Left ventricle myocardium superior (tissue), 1 donor: ENCODE data around the gene RRP1B. TPM values are rescaled to one million over a fixed set of nuclear protein-coding genes. Genes with fewer than 3 reads are reported as not detected.
"Not testable (repeated sequence)": the region's sequence is repeated elsewhere in the genome, so short reads cannot be mapped to it uniquely, and the experiment has no call there.

ENCODE experiments used
- ATAC-seq: fragments of 200-7000 bp; cut with Tn5 transposase; one replicate; pipeline ENCODE4 v1.9.1; 2020; ENCODE audit warnings: mild to moderate bottlenecking, moderate library complexity
- DNase-seq: peaks from one replicate; pipeline ENCODE4 v3.0.0-alpha.2; 2020
- intact Hi-C: fragments of 100-400 bp; cut with micrococcal nuclease; formaldehyde crosslinking; loops from one replicate; pipeline ENCODE4 v1.11.0; 2022
- total RNA-seq: library from RNA; stranded (reverse); fragmentation: NEBNext Ultra II Directional; extraction: Animal tissue kit (Norgen Biotek cat#: 25700); gene quantifications from one replicate; pipeline ENCODE4 v1.2.1, GENCODE V29; 2021
- donor health status: DM: no; HTN: yes; CAD: no; lungs with severe emphysema.

Gene RRP1B
- total RNA-seq, 1 donor from 2014 or later, result 9.9 TPM

DNA sequence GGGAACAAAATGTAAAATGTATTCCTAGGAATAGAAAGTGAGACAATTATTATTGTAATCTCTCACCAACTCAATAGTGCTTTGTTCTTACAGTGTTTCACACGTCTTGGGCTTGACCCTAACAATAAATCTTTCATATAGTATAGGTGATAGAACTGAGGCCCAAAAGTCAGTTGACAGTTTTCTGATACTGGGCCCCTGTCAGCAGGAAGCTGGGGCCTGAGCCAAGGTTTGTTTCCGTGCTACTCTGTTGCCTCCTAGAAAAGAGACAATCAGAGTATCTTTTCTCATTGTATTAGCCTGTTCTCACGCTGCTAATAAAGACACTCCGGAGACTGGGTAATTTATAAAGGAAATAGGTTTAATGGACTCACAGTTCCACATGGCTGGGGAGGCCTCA is 5.0 kb downstream of the RRP1B start:
- no peak for ATAC-seq
- intact Hi-C loops, result no loop called here
- no peak for DNase-seq

DNA sequence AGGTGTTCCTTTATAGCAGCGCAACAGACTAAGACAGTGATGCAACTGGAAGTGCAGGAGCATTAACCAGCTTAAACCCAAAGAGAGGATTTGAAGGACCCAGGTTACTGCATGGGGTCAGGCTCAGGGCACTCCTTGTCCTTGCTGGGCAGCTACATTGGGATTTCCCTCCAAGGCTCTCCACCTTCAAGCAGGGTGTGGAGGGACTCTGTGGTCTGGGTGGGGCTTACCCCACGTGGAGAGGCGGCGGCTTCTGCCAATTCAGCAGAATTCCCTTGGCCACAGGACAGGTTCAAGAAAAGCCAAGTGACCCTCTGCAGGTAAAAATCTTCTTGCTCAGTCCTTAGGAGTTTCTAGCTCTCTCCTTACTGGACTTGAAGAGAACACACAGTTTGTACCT is 6.5 kb downstream of the RRP1B start:
- DNase-seq (no peak), ATAC-seq (no peak)
- intact Hi-C loops, result no loop called here

DNA sequence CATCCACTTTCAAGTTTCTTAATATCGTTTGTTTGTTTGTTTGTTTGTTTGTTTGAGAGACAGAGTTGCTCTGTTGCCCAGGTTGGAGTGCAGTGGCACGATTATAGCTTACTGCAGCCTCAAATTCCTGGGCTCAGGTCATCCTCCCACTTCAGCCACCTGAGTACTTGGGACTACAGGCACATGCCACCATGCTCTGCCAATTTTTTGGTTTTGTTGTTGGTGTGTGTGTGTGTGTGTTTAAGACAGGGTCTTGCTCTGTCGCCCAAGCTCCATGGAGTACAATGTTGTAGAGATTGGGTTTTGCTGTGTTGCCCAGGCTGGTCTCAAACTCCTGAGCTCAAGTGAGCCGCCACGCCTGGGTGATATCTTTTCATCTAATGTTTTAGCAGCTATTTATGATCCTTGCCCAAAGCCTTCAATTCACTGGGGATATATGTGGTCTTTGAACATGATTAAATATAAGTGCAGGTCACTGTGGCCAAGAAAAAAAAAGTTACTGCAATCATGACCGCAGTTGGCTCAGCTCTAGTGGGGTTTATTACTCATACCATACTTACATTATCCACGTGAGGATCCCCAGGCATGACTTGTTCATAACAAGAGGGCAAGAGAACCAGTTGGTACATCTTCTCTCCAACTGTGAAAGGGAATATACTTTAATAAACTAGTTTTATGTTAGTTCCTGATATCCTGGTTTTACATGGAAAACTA is 8.0 kb downstream of the RRP1B start:
- ATAC-seq, result no peak
- no peak for DNase-seq
- intact Hi-C loops, result no loop called here

GRCh38 chr21:43669828-43670605 is 10.7 kb downstream of the RRP1B start:
- DNase-seq, result no peak
- intact Hi-C loops, result no loop called here
- no peak for ATAC-seq

- no peak for DNase-seq
- intact Hi-C loops, result no loop called here
Observed at GRCh38 chr21:43675871-43676270, 16.5 kb downstream of the RRP1B start.

DNA sequence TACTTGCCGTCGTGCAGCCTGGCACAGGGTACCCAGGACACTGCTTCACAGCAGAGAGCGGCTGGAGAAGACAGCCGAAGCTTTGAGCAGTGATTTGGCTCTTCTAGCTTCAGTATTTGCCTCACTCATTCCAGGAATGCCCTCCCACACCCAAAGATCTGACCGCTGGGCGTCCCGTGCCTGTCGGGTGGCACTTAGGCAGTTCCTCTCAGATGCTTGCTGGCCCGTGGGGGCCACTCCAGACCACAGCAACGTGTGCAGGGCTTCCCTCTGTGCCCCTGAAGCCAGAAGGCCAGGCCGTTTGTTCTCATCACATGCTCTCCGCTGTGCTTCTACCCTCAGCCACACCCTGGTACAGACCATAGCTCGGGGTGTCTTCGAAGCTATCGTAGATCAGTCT is 17.0 kb downstream of the RRP1B start:
- intact Hi-C loops, result no loop called here
- DNase-seq (no peak), ATAC-seq (no peak)

More at GRCh38 chr21:43675871-43676270, 16.5 kb downstream of the RRP1B start:
- ATAC-seq, result no peak

DNA sequence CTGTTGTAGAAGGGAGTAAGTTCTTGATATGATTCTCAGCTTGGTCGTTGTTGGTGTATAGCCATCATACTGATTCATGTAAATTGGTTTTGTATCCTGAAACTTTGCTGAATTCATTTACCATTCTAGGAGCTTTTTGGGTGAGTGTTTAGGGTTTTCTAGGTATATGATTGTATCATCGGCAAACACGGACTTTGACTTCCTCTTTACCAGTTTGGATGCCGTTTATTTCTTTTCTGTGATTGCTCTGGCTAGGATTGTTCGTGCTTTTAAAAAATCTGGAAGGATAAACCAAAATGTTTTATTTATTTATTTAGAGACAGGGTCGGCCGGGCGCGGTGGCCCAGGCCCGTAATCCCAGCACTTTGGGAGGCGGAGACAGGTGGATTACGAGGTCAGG is 20.6 kb downstream of the RRP1B start:
- no peak for ATAC-seq

DNA sequence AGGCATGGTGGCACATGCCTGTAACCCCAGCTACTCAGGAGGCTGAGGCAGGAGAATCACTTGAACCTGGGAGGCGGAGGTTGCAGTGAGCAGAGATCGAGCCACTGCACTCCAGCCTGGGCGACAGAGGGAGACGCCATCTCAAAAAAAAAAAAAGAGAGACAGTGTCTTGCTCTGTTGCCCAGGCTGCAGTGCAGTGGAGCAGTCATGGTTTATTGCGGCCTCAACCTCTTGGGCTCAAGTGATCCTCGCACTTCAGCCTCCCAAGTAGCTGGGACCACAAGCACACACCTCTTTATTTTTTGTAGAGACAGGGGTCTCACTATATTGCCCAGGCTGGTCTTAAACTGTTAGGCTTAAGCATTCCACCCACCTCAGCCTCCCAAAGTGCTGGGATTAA is 21.1 kb downstream of the RRP1B start:
- ATAC-seq, intact Hi-C loops, DNase-seq: not testable (repeated sequence)

More for the DNA sequence above, 20.6 kb downstream of the RRP1B start:
- no peak for DNase-seq
- intact Hi-C loops, result no loop called here

GRCh38 chr21:43681650-43682049 is 22.3 kb downstream of the RRP1B start:
- DNase-seq, result no peak
- intact Hi-C loops, result no loop called here
- no peak for ATAC-seq

GRCh38 chr21:43684424-43684823 is 25.1 kb downstream of the RRP1B start:
- DNase-seq (no peak), ATAC-seq (peak; percentile 49)
- intact Hi-C loops, result no loop called here

GRCh38 chr21:43686811-43687565 is 27.6 kb downstream of the RRP1B start:
- DNase-seq (no peak), ATAC-seq (peak; percentile 11)
- intact Hi-C loops, result no loop called here

GRCh38 chr21:43687566-43688399 is 28.4 kb downstream of the RRP1B start:
- intact Hi-C loops, result no loop called here
- no peak for DNase-seq
- peak; percentile 49 for ATAC-seq

- DNase-seq, result no peak
- ATAC-seq, result no peak
- intact Hi-C loops, result no loop called here
Observed at GRCh38 chr21:43688906-43689305, 29.5 kb downstream of the RRP1B start.

GRCh38 chr21:43689556-43690337 is 30.4 kb downstream of the RRP1B start:
- intact Hi-C loops, result no loop called here
- ATAC-seq (no peak), DNase-seq (no peak)

GRCh38 chr21:43690346-43690745 is 31.0 kb downstream of the RRP1B start:
- ATAC-seq (no peak), DNase-seq (no peak)
- intact Hi-C loops, result no loop called here

- DNase-seq (no peak), ATAC-seq (no peak)
- intact Hi-C loops, result no loop called here
Observed at GRCh38 chr21:43691086-43691795, 31.9 kb downstream of the RRP1B start.

DNA sequence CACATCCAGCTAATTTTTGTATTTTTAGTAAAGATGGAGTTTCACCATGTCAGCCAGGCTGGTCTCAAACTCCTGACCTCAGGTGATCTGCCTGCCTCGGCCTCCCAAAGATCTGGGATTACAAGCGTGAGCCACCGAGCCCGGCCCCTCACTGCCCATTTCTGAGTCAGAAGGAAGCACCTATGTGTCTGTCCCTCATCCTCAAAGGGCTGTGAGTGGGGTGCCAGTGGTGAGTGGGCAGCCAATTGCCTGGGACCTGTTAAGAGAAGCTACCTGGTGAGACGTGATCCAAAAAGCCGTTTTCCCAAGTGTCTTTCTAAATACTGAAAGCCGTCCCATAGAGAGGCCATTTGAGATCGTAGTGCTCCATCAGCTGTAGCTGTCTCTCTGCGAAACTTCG is 32.4 kb downstream of the RRP1B start:
- no peak for ATAC-seq
- intact Hi-C loops, result no loop called here
- DNase-seq, result no peak

- ATAC-seq, result no peak
- DNase-seq, result no peak
- intact Hi-C loops, result no loop called here
Observed at GRCh38 chr21:43692949-43693348, 33.6 kb downstream of the RRP1B start.
